Fibroblast of villous mesenchyme (primary cell): Measurements from ENCODE around the gene COPS4. TPM values are rescaled to one million over a fixed set of nuclear protein-coding genes. Genes with fewer than 3 reads are reported as not detected.
A peak's percentile ranks its signal among the peaks of the same experiment; 100 is the strongest.
"Not testable (repeated sequence)": the region's sequence is repeated elsewhere in the genome, so short reads cannot be mapped to it uniquely, and the experiment has no call there.

Experiments used
- DNase-seq: peaks from one replicate; pipeline ENCODE4 v3.0.0-alpha.2; 2010; ENCODE audit warnings: low read depth
- H3K4me3 ChIP-seq: 2 replicates; pipeline ENCODE4 v1.5.1; 2011; ENCODE audit warnings: low read depth, mild to moderate bottlenecking, low read length
- total RNA-seq: library from RNA; depleted of rRNA; stranded (reverse); fragments of >200 nt; gene quantifications from 2 replicates; pipeline ENCODE4 v1.2.3, GENCODE V29; 2012
- TF ChIP-seq, protein P1 (sequence below): IDR thresholded peaks from 2 replicates; pipeline ENCODE4 v1.5.1; 2012; ENCODE audit warnings: low read depth, mild to moderate bottlenecking, low read length; ENCODE audit not compliant: insufficient read depth

COPS4 gene
- total RNA-seq, 1 donor = 106 TPM

GRCh38 chr4:83013420-83013867, 21.5 kb upstream of the COPS4 start:
- H3K4me3 ChIP-seq = peak overlapping the region; percentile 73
- no peak for DNase-seq
- TF ChIP-seq, protein P1, sequence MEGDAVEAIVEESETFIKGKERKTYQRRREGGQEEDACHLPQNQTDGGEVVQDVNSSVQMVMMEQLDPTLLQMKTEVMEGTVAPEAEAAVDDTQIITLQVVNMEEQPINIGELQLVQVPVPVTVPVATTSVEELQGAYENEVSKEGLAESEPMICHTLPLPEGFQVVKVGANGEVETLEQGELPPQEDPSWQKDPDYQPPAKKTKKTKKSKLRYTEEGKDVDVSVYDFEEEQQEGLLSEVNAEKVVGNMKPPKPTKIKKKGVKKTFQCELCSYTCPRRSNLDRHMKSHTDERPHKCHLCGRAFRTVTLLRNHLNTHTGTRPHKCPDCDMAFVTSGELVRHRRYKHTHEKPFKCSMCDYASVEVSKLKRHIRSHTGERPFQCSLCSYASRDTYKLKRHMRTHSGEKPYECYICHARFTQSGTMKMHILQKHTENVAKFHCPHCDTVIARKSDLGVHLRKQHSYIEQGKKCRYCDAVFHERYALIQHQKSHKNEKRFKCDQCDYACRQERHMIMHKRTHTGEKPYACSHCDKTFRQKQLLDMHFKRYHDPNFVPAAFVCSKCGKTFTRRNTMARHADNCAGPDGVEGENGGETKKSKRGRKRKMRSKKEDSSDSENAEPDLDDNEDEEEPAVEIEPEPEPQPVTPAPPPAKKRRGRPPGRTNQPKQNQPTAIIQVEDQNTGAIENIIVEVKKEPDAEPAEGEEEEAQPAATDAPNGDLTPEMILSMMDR = no peak

GRCh38 chr4:83013902-83014301, 21.1 kb upstream of the COPS4 start:
- TF ChIP-seq, protein P1 = no peak
- H3K4me3 ChIP-seq = no peak overlapping the region
- DNase-seq = no peak

- TF ChIP-seq, protein P1 = no peak
- no peak overlapping the region for H3K4me3 ChIP-seq
- DNase-seq = no peak
Measured at GRCh38 chr4:83019794-83020494, 15.0 kb upstream of the COPS4 start.

DNA sequence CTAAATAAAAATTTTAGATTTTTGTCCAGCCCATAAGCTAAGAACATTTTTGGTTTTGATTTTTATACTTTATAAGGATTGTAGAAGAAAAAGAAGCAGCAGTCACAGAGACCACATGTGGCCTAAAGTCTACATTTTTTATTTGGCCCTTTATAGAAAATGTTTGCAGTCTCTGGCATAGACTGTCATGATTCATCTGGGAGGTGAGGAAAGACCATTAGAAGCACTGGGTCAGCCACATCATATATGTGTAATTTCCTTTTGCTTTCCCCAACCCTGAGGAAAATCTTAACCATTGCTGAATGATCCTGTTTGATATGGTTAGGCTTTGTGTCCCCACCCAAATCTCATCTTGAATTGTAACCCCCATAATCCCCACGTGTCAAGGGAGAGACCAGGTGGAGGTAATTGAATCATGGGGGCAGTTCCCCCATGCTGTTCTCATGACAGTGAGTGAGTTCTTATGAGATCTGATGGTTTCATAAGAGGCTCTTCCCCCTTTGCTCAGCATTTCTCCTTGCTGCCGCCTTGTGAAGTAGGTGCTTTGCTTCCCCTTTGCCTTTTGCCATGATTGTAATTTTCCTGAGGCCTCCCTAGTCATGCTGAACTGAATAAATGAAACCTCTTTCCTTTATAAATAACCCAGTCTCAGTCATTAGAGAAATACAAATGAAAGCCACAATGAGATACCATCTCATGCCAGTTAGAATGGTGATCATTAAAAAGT, 12.1 kb upstream of the COPS4 start:
- H3K4me3 ChIP-seq = no peak overlapping the region
- no peak for DNase-seq
- TF ChIP-seq, protein P1 = no peak

DNA sequence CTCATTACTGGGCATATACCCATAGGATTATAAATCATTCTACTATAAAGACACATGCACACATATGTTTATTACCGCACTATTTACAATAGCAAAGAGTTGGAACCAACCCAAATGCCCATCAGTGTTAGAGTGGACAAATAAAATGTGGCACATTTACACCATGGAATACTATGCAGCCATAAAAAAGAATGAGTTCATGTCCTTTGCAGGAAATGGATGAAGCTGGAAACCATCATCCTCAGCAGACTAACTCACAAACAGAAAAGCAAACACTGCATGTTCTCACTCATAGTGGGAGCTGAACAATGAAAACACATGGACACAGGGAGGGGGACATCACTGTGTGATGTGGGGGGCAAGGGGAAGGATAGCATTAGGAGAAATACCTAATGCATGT, 11.4 kb upstream of the COPS4 start:
- not testable (repeated sequence) for H3K4me3 ChIP-seq, DNase-seq

- TF ChIP-seq, protein P1 = no peak
- no peak overlapping the region for H3K4me3 ChIP-seq
- no peak for DNase-seq
Measured at GRCh38 chr4:83024233-83024632, 10.8 kb upstream of the COPS4 start.

DNA sequence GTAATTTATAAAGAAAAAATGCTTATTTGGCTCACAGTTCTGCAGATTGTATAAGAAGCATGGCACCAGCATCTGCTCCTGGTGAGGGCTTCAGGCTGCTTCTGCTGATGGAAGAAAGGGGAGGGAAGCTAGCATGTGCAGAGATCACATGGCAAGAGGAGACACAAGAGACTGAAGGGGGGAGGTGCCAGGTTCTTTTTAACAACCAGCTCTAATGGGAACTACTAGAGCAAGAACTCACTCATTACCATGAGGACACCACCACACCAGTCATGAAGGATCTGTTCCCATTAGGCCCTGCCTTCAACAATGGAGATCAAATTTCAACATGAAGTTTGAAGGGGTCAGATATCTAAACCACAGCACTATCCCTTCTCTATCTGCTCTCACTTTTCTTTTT, 9.4 kb upstream of the COPS4 start:
- no peak overlapping the region for H3K4me3 ChIP-seq
- TF ChIP-seq, protein P1 = no peak
- DNase-seq = no peak
